Ureter (tissue), 1 donor: ENCODE results near the gene IRF2BP1. TPM values are rescaled to one million over a fixed set of nuclear protein-coding genes. Genes with fewer than 3 reads are reported as not detected.
A peak's percentile ranks its signal among the peaks of the same experiment; 100 is the strongest.

ENCODE experiments used
- DNase-seq: peaks from one replicate; pipeline ENCODE4 v3.0.0-alpha.2; 2020; ENCODE audit warnings: low spot score
- total RNA-seq: library from RNA; stranded (reverse); gene quantifications from one replicate; pipeline ENCODE4 v1.2.4, GENCODE V29; 2023
- donor health status: DM: yes; HTN: yes; CAD: no.

Gene IRF2BP1, protein sequence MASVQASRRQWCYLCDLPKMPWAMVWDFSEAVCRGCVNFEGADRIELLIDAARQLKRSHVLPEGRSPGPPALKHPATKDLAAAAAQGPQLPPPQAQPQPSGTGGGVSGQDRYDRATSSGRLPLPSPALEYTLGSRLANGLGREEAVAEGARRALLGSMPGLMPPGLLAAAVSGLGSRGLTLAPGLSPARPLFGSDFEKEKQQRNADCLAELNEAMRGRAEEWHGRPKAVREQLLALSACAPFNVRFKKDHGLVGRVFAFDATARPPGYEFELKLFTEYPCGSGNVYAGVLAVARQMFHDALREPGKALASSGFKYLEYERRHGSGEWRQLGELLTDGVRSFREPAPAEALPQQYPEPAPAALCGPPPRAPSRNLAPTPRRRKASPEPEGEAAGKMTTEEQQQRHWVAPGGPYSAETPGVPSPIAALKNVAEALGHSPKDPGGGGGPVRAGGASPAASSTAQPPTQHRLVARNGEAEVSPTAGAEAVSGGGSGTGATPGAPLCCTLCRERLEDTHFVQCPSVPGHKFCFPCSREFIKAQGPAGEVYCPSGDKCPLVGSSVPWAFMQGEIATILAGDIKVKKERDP
- 22.0 TPM for total RNA-seq

DNA sequence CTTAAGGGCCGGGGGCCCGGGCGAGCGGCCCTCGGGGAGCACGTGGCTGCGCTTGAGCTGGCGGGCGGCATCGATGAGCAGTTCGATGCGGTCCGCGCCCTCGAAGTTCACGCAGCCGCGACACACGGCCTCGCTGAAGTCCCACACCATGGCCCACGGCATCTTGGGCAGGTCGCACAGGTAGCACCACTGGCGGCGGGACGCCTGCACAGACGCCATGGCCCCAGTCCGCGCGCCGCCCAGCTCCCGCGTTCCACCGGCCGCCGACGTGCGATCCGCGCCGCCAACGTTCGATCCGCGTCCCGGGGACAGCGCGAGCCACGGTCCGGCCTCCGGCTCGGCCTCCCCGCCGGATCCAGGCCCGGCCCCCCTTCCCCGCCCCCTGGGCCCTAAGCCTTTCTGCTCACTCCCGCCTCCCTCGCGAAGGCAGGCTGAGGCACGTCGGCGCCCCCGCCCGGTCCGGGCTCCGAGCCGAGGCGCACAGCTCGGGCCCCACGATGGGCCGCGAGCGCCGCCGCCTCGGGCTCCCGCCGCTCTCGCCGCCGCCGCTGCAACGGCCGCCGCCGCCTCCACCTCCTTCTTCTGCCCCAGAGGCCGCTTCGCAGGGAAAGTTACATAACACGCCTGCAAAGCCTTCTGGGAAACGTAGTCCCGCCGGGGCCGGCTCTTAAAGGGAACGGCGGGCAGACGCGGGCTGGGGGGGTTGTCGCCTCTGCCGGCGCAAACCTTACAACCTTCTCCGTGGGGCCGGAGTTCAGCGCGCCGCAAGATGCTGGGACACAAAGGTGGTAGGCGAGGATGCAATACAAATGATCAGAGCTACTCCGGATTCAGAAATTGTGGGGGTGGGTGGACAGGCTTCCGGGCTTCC is at the start of gene IRF2BP1:
Gene IRF2BP1, minus strand, starts transcription at position 586 of the 871 bp plus-strand sequence. Its CDS starts 367 bp downstream, at position 219.
- peak; percentile 94 for DNase-seq

DNA sequence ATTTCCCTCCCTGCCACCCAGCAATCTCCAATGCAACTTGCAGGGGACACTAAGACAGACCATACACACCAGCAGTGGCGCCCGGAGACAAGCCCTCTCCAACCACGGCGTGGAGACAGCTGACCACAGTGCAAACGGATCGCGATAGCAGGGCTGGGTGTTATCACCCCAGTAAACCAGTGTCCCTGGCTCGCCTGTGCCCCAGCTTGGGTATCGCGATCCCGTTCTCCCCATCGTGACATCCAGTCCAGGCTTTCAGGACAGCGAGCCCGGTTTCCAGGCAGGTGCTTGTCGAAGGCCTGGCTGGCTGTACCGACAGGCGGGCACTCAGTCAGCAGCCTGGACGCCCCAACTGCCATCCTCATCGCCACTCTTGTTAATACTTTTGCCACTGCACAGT is 49.3 kb upstream of the IRF2BP1 start:
- DNase-seq: no peak

DNA sequence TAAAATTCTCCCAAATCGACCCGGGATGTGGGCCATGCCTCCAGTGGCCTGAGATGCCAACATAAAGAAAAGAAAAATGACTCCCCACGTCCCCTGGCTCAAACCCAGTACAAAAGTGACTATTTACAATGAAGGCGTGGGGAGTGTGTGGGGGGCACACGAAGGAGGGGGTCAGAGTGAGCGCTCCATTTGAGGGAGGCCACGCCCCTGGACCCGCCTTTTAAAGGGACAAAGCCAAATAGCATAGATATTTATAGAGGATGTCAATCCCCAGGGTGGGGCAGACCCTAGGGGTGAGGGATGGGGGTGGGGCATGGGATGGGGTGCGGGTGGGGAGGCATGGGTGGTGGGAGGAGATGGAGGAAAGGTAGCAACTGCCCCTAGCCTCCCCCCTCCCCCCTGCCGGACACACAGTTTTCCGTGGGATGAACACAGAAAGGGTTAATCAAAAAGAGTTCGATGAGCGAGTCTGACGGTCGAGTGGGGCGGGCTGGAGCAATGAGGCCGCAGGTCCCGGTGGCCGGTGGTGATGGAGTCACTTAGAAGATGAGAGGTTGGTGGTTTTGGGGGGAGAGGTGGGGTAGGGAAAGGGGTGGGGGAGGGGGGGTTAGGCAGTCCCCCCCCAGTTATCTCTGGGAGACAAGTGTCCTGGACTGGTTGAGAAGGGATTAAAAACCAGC is 48.8 kb upstream of the IRF2BP1 start:
- no peak for DNase-seq

DNA sequence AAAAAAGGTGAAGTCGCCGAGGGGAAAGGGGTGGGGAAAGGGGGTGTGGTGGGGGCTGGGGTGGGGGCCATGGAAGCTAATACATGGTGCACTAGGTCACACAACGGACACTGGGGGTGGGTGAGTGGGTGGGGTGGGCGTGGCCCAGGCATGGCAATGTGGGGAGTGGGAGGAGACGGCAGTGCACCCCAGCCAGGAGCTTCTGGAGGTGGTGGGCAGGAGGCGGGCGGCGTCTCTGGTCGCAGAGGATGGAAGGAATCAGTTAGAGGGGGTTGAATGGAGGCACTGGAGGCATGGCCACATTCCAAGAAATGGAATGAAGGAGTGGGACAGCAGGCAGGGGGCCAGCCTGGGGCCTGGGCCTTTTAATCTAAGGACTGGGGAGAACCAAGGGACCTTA is 47.8 kb upstream of the IRF2BP1 start:
- no peak for DNase-seq

DNA sequence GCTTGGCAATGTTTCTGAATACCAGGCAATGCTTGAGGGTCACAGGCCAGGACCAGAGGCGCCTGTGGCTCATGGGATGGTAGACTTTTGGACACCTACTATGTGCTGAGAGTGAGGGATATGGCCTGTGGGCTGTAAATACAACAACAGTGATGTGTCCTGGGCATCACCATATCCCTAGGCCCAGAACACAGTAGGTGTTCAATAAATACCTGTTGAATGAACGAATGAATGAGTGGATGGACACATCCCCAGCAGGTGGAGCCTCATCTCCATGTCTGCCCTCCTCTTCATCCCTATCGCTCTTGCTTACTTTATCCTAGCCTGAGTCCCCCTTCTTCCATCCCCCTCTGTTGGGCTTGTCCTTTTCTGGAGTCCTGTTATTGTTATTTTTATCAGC is 45.1 kb upstream of the IRF2BP1 start:
- no peak for DNase-seq

DNA sequence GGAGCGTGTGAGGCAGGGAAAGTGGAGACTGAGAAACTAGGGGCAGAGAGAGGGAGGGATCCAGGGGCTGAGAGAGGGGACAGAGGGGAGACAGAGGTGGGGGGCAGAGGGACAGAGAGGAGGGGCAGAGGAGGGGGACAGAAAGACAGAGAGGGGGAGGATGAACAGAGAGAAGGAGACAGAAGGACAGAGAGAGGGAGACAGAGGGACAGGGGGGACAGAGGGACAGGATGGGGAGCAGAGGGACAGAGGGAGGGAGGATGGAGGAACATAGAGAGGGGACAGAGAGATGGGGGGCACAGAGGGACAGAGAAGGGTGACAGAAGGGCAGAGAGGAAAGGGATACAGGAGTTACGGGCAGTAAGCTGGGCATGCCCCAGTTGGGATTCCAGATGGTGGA is 43.3 kb upstream of the IRF2BP1 start:
- DNase-seq: no peak

DNA sequence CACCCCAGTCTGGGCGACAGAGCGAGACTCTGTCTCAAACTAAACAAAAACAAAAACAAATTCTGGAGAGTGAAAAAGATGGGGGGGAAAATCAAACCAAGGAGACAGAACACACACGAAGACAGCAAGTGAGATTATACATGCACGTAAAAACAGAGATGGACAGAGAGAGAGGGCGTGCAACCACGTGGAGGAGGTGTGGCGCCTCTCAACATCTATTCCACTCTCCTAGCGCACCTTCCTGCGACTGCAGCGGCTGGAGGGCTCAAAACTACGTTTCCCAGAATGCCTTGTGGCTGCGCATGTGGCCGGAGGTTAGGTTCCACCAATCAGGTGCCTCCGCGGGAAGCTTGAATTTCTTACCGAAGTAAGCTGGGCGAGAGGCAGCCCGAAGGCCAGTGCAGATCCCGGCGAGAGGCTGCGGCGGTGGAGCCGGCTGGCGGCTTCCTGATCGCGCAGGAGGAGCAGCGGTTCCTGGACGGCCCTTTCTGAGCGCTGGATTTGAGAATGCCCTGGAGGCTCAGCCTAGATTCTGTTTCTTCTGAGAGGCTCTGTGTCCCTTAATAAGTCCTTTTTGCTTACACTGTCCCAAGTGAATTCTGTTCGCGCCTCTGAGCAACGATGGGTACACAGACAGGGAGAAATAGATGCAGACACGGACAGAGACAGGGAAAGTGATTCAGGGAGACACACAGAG is 41.8 kb upstream of the IRF2BP1 start:
- peak; percentile 86 for DNase-seq

DNA sequence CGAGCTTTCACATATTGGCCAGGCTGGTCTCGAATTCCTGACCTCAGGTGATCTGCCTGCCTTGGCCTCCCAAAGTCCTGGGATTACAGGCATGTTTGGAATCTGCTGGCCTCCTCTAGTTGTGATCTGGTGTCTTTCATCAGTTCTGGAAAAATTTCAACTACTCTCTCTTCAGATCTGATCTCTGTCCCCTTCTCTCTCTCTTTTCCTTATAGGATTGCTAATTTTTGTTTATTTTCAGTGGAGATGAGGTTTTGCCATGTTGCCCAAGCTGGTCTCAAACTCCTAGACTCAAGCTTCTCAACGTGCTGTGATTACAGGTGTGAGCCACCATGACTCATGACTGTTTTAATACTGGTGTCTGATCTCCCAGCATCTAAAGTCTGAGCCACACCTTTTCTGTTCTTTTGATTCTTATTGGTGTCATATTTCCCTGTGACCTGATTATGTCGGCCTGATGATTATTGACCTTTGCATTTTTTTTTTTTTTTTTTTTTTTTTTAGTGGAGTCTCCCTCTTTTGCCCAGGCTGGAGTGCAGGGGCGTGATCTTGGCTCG is 39.0 kb upstream of the IRF2BP1 start:
- DNase-seq: no peak

DNA sequence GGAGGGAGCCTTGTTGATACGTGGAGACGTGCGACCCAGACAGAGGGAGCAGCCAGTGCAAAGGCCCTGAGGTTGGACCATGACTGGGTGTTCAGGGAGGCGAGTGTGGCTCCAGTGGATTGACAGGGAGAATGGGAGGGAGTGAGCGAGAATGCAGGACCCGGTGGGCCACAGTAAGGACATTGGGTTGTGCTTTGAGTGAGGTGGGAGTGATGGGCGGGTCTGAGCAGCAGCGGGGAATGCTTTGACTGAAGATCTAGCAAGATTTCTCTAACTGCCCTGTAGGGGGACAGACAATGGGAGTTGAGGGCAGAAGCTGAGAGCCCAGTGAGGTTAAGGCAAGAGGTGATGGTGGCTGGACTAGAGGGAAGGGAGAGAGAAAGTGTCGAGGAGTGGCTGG is 36.3 kb upstream of the IRF2BP1 start:
- DNase-seq: no peak

DNA sequence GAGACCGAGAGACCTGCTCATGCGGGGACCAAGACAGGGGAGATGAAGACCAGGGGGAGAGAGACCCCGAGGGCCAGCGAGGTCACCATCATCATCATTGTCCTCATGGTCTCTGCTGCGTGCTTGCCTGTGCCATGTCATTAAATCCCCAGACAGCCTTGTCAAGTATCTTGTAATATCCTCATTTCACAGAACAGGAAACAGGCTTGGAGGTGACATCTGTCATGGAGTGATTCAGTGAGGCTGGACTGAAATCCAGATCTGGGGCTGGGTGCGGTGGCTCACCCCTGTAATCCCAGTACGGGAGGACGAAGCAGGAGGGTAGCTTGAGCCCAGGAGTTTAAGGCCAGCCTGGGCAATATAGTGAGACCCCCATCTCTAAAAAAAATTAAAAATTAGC is 34.5 kb upstream of the IRF2BP1 start:
- no peak for DNase-seq

DNA sequence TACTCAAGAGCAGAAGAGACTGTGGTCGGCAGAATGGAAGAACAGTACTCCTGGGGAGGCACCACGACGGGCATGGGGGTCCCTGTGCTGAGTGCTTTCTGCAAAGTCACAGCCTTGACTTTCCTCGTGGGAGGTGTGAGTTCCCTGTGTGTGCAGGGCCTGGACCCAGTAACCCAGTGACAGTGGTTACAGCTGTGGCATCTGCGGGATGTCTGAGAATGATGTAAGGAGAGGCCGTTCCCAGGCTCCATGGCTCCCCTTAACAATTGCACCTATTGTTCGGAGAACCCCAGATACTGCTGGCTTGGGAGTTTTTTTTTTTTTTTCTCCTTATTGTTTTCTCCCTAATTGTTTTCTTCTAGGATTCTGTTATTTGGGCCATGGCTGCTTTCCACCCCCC is 33.7 kb upstream of the IRF2BP1 start:
- DNase-seq: no peak

DNA sequence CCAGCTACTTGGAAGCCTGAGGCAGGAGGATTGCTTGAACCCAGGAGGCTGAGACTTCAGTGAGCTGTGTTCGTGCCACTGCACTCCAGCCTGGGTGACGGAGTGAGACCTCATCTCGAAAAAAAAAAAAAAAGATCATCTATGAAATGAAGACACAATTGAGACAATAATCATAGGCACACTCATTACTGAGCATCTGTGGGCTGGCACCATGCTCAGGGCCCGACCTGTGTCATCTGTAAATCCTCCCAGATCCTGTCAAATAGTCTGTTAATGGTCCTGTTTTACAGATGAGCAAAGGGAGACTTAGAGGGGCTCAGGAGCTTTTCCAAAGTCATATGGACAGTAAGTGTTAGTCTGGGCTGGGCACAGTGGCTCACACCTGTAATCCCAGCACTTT is 32.8 kb upstream of the IRF2BP1 start:
- DNase-seq: no peak

DNA sequence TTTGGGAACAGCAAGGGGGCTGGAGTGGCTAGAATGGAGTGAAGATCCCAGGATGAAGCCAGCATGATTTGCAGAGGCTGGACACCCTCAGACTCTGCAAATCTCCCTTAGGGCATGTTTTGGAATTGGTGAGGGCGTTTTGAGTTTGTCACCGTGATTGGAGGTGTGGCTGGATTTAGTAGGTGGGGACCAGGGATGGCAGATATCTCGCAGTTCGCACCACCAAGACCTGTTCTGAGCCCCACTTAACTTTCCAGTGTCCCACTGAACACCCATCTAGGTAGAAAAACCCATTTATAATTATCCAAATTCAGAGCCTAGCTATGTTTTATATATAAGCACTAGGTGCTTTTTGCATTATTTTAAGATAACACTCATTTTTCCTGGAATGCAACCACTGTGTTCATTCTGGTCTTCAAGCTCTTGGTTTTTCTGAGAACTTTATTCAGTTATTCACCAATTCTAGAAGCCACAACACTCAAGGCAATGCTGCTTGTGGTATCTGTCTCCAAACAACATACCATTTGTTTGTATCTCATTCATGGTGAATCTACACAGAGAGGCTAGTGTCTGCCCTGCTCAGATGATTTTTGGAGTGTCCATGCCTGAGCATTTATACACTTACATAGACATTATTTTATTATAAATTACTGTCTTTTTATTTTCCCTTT is 31.6 kb upstream of the IRF2BP1 start:
- no peak for DNase-seq

DNA sequence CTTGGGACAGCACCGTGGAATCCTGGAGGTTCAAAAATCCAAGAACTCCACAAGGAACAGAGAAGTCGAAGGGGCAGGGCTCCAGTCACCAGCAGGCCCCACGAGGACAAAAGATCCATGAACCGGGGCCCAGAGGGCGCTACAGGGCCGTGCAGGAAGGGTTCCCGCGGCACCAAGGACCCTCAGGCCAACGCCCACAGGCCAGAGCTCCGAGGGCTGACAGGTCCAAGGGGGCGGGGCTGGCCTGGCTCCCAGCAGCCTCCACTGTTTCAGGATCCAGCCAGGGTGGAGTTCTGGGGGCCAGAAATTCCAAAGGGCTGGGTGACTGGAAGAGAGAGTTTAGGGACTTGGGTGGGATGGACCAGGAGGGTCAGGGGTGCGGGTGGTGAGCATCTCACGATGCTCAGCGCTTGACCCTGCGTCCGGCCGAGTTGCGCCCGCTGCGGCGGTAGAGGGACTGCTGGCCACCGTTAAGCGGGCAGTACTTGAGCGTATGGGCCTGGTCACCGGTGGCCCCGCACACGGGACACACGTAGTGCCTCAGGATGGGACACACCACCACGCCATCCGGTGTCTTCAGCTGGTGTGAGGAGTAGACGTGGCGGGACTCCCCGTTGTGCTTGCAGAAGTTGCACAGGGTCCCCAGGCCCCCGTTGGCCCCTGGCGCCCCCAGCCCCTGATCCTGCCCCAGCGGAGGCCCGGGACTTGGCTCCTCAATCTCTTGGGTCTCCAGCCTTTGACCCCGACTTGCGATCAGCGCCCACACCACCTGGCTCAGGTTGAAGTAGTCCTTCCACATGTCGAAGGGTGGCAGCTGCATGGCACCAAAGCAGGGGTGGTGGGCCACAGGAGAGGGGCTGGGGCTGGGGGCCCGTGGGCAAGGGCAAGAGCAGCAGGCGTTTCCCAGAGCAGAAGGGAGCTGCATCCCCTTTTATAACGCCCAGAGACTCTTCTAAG is 28.2 kb upstream of the IRF2BP1 start, which contains the start of gene NANOS2:
Gene NANOS2, minus strand, starts transcription at position 905 of the 957 bp plus-strand sequence. Its CDS starts 85 bp downstream, at position 820.
- DNase-seq: no peak

DNA sequence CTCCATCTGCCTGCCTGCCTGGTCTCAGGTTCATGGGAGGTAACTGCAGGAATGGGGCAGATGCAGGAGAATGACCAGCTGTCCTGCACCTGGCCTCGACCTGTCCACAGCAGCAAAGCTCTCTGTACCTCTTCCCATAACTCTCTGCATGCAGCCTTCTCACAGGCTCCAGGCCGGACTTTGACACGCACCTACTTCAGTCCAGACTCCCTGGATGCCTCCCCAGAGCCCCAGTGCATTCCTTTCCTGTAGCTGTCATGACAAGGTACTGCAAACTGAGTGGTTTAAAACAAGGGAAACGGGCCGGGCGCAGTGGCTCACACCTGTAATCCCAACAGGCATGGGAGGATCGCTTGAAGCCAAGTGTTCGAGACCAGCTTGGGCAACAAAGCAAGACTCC is 25.4 kb upstream of the IRF2BP1 start:
- no peak for DNase-seq

DNA sequence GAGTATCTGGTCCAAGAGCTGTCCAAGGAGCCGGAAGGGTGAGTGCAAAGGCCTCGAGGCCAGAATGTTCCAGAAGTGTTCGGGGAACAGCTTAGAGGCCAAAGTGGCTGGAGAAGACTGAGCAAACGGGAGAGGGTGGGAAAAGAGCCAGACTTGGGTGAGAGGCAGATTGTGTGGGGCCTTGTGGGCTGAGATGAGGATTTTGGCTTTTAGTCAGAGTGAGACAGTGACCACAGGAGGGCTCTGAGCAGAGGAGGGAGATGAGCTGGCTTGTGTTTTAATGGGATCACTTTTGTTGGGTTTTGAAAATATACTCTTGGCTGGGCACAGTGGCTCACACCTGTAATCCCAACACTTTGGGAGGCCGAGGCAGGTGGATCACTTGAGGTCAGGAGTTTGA is 23.0 kb upstream of the IRF2BP1 start:
- no peak for DNase-seq

DNA sequence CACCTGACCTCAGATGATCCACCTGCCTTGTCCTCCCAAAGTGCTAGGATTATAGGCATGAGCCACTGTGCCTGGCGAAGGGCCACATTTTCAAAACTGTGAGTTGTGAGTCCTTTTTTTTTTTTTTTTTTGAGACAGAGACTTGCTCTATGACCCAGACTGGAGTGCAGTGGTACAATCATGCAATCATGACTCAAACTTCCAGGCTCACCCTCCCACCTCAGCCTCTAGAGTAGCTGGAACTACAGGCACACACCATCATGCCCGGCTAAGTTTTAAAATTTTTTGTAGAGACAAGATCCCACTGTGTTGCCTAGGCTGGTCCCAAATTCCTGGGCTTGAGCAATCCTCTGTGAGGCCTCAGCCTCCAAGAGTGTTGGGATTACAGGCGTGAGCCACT is 20.3 kb upstream of the IRF2BP1 start:
- no peak for DNase-seq

DNA sequence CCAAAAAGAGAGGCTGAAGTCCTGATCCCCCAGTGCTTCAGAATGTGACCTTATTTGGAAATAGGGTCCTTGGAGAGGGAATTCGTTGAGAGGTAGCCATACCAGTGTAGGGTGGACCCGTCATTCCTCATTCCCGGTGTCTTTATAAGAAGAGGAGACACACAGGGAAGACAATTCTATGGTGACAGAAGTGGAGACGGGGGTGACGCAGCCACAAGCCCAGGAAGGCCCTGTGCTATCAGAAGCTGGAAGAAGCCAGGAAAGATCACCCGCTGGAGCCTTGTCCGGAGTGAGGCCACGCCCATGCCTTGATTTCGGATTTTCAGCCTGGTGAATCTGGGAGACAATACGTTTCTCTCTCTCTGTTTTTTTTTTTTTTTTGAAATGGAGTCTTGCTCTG is 19.1 kb upstream of the IRF2BP1 start:
- DNase-seq: no peak
